Neuronal stem cell (in vitro differentiated cells): ENCODE results near the gene SAMSN1.

Source experiments
- DNase-seq: peaks from one replicate; pipeline ENCODE4 v3.0.0-alpha.2; 2013; ENCODE audit warnings: low spot score
- H2AFZ ChIP-seq: one replicate; pipeline ENCODE4 v1.6.1; 2013; ENCODE audit warnings: mild to moderate bottlenecking, low read length, inconsistent platforms
- H2AK5ac ChIP-seq: 2 replicates; pipeline ENCODE4 v1.6.1; 2013; ENCODE audit warnings: low read depth, mild to moderate bottlenecking, inconsistent platforms, low read length, moderate library complexity, mixed read lengths
- H2BK120ac ChIP-seq: 2 replicates; pipeline ENCODE4 v1.6.1; 2013; ENCODE audit warnings: low read depth, mild to moderate bottlenecking, inconsistent platforms, low read length, moderate library complexity, mixed read lengths
- H2BK12ac ChIP-seq: one replicate; pipeline ENCODE4 v1.6.1; 2013; ENCODE audit warnings: low read length, inconsistent platforms
- H2BK15ac ChIP-seq: 2 replicates; pipeline ENCODE4 v1.6.1; 2013; ENCODE audit warnings: mild to moderate bottlenecking, low read length, inconsistent platforms, mixed read lengths
- H2BK5ac ChIP-seq: one replicate; pipeline ENCODE4 v1.6.1; 2013; ENCODE audit warnings: inconsistent platforms, mild to moderate bottlenecking, low read length, moderate library complexity
- H3K14ac ChIP-seq: one replicate; pipeline ENCODE4 v1.6.1; 2013; ENCODE audit warnings: low read length, inconsistent platforms
- H3K18ac ChIP-seq: 2 replicates; pipeline ENCODE4 v1.6.1; 2013; ENCODE audit warnings: low read length, inconsistent platforms
- H3K23ac ChIP-seq: 2 replicates; pipeline ENCODE4 v1.6.1; 2013; ENCODE audit warnings: low read depth, mild to moderate bottlenecking, mixed read lengths, low read length, inconsistent platforms; ENCODE audit not compliant: poor library complexity
- H3K27ac ChIP-seq: replicated peaks from 3 replicates; pipeline ENCODE4 v1.5.1; 2013; ENCODE audit warnings: low read length, inconsistent platforms
- H3K27me3 ChIP-seq, 3 experiments: 2 replicates each; pipeline ENCODE4 v1.6.1; 2013; ENCODE audit warnings: low read length in 3 of 3, mild to moderate bottlenecking in 2 of 3, inconsistent platforms in 1 of 3, low read depth in 1 of 3, mixed read lengths in 1 of 3, moderate library complexity in 1 of 3; ENCODE audit not compliant: control insufficient read depth in 3 of 3, insufficient read depth in 3 of 3
- H3K36me3 ChIP-seq, 2 donors: replicated peaks in 1 of 2; 2 replicates each; pipeline ENCODE4 v1.6.1; 2013; ENCODE audit warnings: low read length in 2 of 2; ENCODE audit not compliant: control insufficient read depth in 2 of 2, insufficient read depth in 2 of 2
- H3K4ac ChIP-seq: 2 replicates; pipeline ENCODE4 v1.6.1; 2013; ENCODE audit warnings: inconsistent platforms, mild to moderate bottlenecking, low read length, moderate library complexity
- H3K4me1 ChIP-seq, 2 donors: 1 replicate in 1 of 2; 2 replicates in 1 of 2; pipeline ENCODE4 v1.6.1; 2013; ENCODE audit warnings: low read length in 2 of 2, low read depth in 1 of 2; ENCODE audit not compliant: control insufficient read depth in 2 of 2, insufficient read depth in 1 of 2
- H3K4me2 ChIP-seq: one replicate; pipeline ENCODE4 v1.6.1; 2013; ENCODE audit warnings: mild to moderate bottlenecking, low read length, inconsistent platforms; ENCODE audit not compliant: insufficient read depth, poor library complexity, severe bottlenecking
- H3K4me3 ChIP-seq, 2 donors: 2 replicates each; pipeline ENCODE4 v1.5.1; 2013; ENCODE audit warnings: low read length in 2 of 2, mild to moderate bottlenecking in 2 of 2, inconsistent platforms in 1 of 2, moderate library complexity in 1 of 2
- H3K79me1 ChIP-seq: one replicate; pipeline ENCODE4 v1.6.1; 2013; ENCODE audit warnings: low read depth, mild to moderate bottlenecking, inconsistent platforms, low read length, moderate library complexity
- H3K9ac ChIP-seq: one replicate; pipeline ENCODE4 v1.6.1; 2013; ENCODE audit warnings: mild to moderate bottlenecking, low read depth, low read length, inconsistent platforms; ENCODE audit not compliant: poor library complexity
- H3K9me3 ChIP-seq, 2 donors: replicated peaks in 1 of 2; 2 replicates each; pipeline versions ENCODE3 to v1.6.1; 2013; ENCODE audit warnings: low read length in 2 of 2, mild to moderate bottlenecking in 2 of 2, inconsistent platforms in 1 of 2, low read depth in 1 of 2, mixed read lengths in 1 of 2, moderate library complexity in 1 of 2; ENCODE audit not compliant: control insufficient read depth in 2 of 2, insufficient read depth in 1 of 2
- H4K8ac ChIP-seq: one replicate; pipeline ENCODE4 v1.6.1; 2013; ENCODE audit warnings: low read depth, mild to moderate bottlenecking, inconsistent platforms, low read length, moderate library complexity
- H4K91ac ChIP-seq: one replicate; pipeline ENCODE4 v1.6.1; 2013; ENCODE audit warnings: low read length, low read depth, mild to moderate bottlenecking, inconsistent platforms; ENCODE audit not compliant: poor library complexity
- WGBS, 2 donors: extraction: QIAGEN DNeasy Blood & Tissue Kit; methylation state at CpG; one replicate each; pipeline ENCODE4 v1.1.7; 2013; ENCODE audit warnings: missing lambda C conversion rate in 2 of 2, mixed read lengths in 1 of 2; ENCODE audit not compliant: insufficient read length in 2 of 2, insufficient replicate concordance in 1 of 2; ENCODE audit errors: extremely low coverage in 2 of 2; 5-methylcytosine and 5-hydroxymethylcytosine counted together

Gene SAMSN1

GRCh38 chr21:14438211-14438610 is 107.9 kb downstream of the SAMSN1 start:
- Histone ChIP-seq H3K18ac (no peak overlapping the region), H2BK120ac (no peak overlapping the region), H2BK12ac (no peak overlapping the region), H4K8ac (no peak overlapping the region), H3K79me1 (no peaks in the 10 kb centered on the region), H2AFZ (no peak overlapping the region), H3K36me3 (no peaks in the 10 kb centered on the region), H3K14ac (no peak overlapping the region), H3K4me2 (no peak overlapping the region), H3K4me1 (no peaks in the 10 kb centered on the region), H3K9me3 (peaks cover 0 to 2% of the 10 kb centered on the region in 2 donors), H3K27me3 (no peaks in the 10 kb centered on the region), H3K27ac (no peak overlapping the region), H2AK5ac (no peak overlapping the region), H2BK5ac (no peak overlapping the region), H4K91ac (no peak overlapping the region), H3K4me3 (no peak overlapping the region), H2BK15ac (no peak overlapping the region), H3K23ac (no peak overlapping the region), H3K9ac (no peak overlapping the region), H3K4ac (no peak overlapping the region)
- WGBS, 2 donors = no CpG with 5 or more reads among the region's 4 CpGs
- no peak for DNase-seq

GRCh38 chr21:14435423-14435822 is 110.7 kb downstream of the SAMSN1 start:
- H2AK5ac ChIP-seq = no peak overlapping the region
- no peak for DNase-seq
- no peak overlapping the region for H3K23ac ChIP-seq
- no peaks in the 10 kb centered on the region for H3K36me3 ChIP-seq
- H2BK15ac ChIP-seq = no peak overlapping the region
- no peaks in the 10 kb centered on the region for H3K79me1 ChIP-seq
- no peak overlapping the region for H2BK120ac ChIP-seq
- H3K4me1 ChIP-seq = no peaks in the 10 kb centered on the region
- H4K91ac ChIP-seq = no peak overlapping the region
- H3K14ac ChIP-seq = no peak overlapping the region
- H3K4ac ChIP-seq = no peak overlapping the region
- H2BK12ac ChIP-seq = no peak overlapping the region
- H3K4me2 ChIP-seq = no peak overlapping the region
- H3K9ac ChIP-seq = no peak overlapping the region
- no peak overlapping the region for H4K8ac ChIP-seq
- H3K4me3 ChIP-seq = no peak overlapping the region
- H3K27me3 ChIP-seq = no peaks in the 10 kb centered on the region
- no peak overlapping the region for H3K27ac ChIP-seq
- H3K9me3 ChIP-seq = peaks cover 0 to 2% of the 10 kb centered on the region in 2 donors
- H3K18ac ChIP-seq = no peak overlapping the region
- WGBS, 2 donors = no CpG with 5 or more reads among the region's 1 CpG
- H2BK5ac ChIP-seq = no peak overlapping the region
- no peak overlapping the region for H2AFZ ChIP-seq
